Spleen (tissue), 7 donors: ENCODE results near the gene CFAP74.

ENCODE experiments used
- POLR2A ChIP-seq, 3 donors: fragments of 450-650 bp; IDR thresholded peaks; one replicate each; pipeline ENCODE4 v1.5.1; 2017; ENCODE audit warnings: antibody characterized with exemption in 3 of 3, mild to moderate bottlenecking in 1 of 3
- TF ChIP-seq, protein P1 (sequence below), 11 experiments: fragments of 200-600 bp in 7 of 11; fragments of 450-650 bp in 4 of 11; sonication (generic) in 4 of 11; IDR thresholded peaks in 8 of 11; conservative IDR thresholded peaks in 3 of 11; 1 replicate in 7 of 11; 2 replicates in 4 of 11; pipeline versions ENCODE4 v1.4.0 to v1.8.0; 2016 to 2021; ENCODE audit warnings: antibody characterized with exemption in 11 of 11, inconsistent platforms in 4 of 11, mild to moderate bottlenecking in 1 of 11
- donor health status: DM: no; HTN: no; CAD: no; lungs with moderate emphysema.
- donor health status: DM: no; HTN: no; CAD: no.
- donor health status: DM: no; HTN: no; CAD: no.

- TF ChIP-seq, protein P1, sequence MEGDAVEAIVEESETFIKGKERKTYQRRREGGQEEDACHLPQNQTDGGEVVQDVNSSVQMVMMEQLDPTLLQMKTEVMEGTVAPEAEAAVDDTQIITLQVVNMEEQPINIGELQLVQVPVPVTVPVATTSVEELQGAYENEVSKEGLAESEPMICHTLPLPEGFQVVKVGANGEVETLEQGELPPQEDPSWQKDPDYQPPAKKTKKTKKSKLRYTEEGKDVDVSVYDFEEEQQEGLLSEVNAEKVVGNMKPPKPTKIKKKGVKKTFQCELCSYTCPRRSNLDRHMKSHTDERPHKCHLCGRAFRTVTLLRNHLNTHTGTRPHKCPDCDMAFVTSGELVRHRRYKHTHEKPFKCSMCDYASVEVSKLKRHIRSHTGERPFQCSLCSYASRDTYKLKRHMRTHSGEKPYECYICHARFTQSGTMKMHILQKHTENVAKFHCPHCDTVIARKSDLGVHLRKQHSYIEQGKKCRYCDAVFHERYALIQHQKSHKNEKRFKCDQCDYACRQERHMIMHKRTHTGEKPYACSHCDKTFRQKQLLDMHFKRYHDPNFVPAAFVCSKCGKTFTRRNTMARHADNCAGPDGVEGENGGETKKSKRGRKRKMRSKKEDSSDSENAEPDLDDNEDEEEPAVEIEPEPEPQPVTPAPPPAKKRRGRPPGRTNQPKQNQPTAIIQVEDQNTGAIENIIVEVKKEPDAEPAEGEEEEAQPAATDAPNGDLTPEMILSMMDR (IDR thresholded peaks at IDR 0.05 in 8 of 11, conservative IDR thresholded peaks at IDR 0.05 in 3 of 11) = no peak
- no peak for TF ChIP-seq POLR2A (IDR thresholded peaks at IDR 0.05)
Measured at GRCh38 chr1:1925437-1926345, 77.9 kb downstream of the CFAP74 start.
